Adrenal gland (tissue), 5 donors: Measurements from ENCODE around the gene RAPGEF4.

ENCODE experiments used
- POLR2A ChIP-seq, 2 donors: fragments of 450-650 bp; IDR thresholded peaks; one replicate each; pipeline ENCODE4 v1.6.1; 2017; ENCODE audit warnings: antibody characterized with exemption in 2 of 2, mild to moderate bottlenecking in 2 of 2, moderate library complexity in 1 of 2
- TF ChIP-seq, protein P1 (sequence below), 6 experiments: fragments of 450-650 bp in 4 of 6; fragments of 200-600 bp in 2 of 6; sonication (generic) in 1 of 6; IDR thresholded peaks; 1 replicate in 5 of 6; 2 replicates in 1 of 6; pipeline versions ENCODE4 v1.5.1 to v1.8.0; 2016 to 2021; ENCODE audit warnings: antibody characterized with exemption in 6 of 6, mild to moderate bottlenecking in 2 of 6, moderate library complexity in 1 of 6
- donor health status: DM: no; HTN: no; CAD: no.

DNA sequence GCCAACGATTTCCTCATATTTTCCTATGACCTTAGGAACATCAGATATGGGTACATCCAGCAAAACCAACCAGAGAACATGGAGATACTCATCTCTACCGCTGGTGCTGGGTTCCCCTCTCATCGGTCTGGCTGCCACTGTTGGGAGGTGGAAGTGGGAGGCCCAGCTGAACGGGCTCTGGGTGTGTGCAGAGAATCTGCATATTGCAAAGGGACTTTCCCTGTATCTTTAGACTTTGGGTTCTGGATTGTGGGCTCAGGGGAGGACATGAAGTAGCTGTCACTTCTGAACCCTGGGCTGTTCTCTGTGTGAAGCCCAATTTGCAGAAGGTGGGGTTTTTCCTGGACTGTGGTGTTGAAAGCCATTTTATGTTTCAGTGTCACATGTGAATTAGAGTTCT lies 30.0 kb downstream of the RAPGEF4 start:
- TF ChIP-seq, protein P1, sequence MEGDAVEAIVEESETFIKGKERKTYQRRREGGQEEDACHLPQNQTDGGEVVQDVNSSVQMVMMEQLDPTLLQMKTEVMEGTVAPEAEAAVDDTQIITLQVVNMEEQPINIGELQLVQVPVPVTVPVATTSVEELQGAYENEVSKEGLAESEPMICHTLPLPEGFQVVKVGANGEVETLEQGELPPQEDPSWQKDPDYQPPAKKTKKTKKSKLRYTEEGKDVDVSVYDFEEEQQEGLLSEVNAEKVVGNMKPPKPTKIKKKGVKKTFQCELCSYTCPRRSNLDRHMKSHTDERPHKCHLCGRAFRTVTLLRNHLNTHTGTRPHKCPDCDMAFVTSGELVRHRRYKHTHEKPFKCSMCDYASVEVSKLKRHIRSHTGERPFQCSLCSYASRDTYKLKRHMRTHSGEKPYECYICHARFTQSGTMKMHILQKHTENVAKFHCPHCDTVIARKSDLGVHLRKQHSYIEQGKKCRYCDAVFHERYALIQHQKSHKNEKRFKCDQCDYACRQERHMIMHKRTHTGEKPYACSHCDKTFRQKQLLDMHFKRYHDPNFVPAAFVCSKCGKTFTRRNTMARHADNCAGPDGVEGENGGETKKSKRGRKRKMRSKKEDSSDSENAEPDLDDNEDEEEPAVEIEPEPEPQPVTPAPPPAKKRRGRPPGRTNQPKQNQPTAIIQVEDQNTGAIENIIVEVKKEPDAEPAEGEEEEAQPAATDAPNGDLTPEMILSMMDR (IDR thresholded peaks at IDR 0.05), result no peak
- TF ChIP-seq POLR2A (IDR thresholded peaks at IDR 0.05), result no peak
